Kidney (tissue), 14 donors: ENCODE measurements around the gene FAIM. TPM values are rescaled to one million over a fixed set of nuclear protein-coding genes. Genes with fewer than 3 reads are reported as not detected.

Experiments used
- DNase-seq, 5 donors: peaks; one replicate each; pipeline ENCODE4 v3.0.0-alpha.2; 2013 to 2020
- FAIRE-seq: peaks from 2 replicates; lab custom pipeline; 2012; peaks lifted over from hg19 to GRCh38; lab: Jason Lieb, UNC
- H3K27ac ChIP-seq, 2 donors: one replicate each; pipeline ENCODE4 v1.7.0; 2013; ENCODE audit warnings: low read depth in 2 of 2, low read length in 2 of 2, inconsistent platforms in 1 of 2
- H3K27me3 ChIP-seq: one replicate; pipeline ENCODE4 v1.7.1; 2013; ENCODE audit warnings: low read length, inconsistent platforms; ENCODE audit not compliant: control insufficient read depth, insufficient read depth
- H3K36me3 ChIP-seq, 3 donors: one replicate each; pipeline versions ENCODE4 v1.7.0 to v1.7.1; 2013; ENCODE audit warnings: low read length in 3 of 3, control low read depth in 1 of 3, inconsistent platforms in 1 of 3; ENCODE audit not compliant: insufficient read depth in 3 of 3, control insufficient read depth in 2 of 3
- H3K4me1 ChIP-seq, 3 donors: one replicate each; pipeline versions ENCODE4 v1.7.0 to v1.7.1; 2013; ENCODE audit warnings: low read length in 3 of 3, inconsistent platforms in 1 of 3, low read depth in 1 of 3; ENCODE audit not compliant: control insufficient read depth in 2 of 3, insufficient read depth in 2 of 3
- H3K4me3 ChIP-seq, 3 donors: one replicate each; pipeline versions ENCODE4 v1.7.0 to v1.8.1; 2013; ENCODE audit warnings: low read length in 3 of 3, control low read depth in 1 of 3, inconsistent platforms in 1 of 3
- H3K9ac ChIP-seq, 3 donors: one replicate each; pipeline versions ENCODE4 v1.7.0 to v1.7.1; 2013; ENCODE audit warnings: low read length in 3 of 3, control low read depth in 1 of 3, inconsistent platforms in 1 of 3
- H3K9me3 ChIP-seq, 3 donors: one replicate each; pipeline versions ENCODE4 v1.7.0 to v1.7.1; 2013; ENCODE audit warnings: low read length in 3 of 3, control low read depth in 1 of 3, inconsistent platforms in 1 of 3; ENCODE audit not compliant: control insufficient read depth in 2 of 3, insufficient read depth in 1 of 3
- CTCF ChIP-seq: IDR thresholded peaks from 3 replicates; pipeline ENCODE4 v1.5.1; 2012; ENCODE audit warnings: mild to moderate bottlenecking, moderate library complexity, borderline replicate concordance; ENCODE audit not compliant: insufficient read depth; ENCODE audit errors: extremely low read depth
- intact Hi-C: fragments of 100-400 bp; cut with DNase I; formaldehyde crosslinking; loops from one replicate; pipeline ENCODE4 v1.11.1; 2022
- polyA plus RNA-seq: library from polyadenylated mRNA; stranded (reverse); fragments of 350-450 nt; fragmentation: Illumina TruSeq; extraction: RNeasy Lipid Tissue Mini Kit (QIAGEN cat#74804); gene quantifications from one replicate; pipeline ENCODE4 v1.2.3, GENCODE V29; 2014; ENCODE audit warnings: low read depth, low replicate concordance; ENCODE audit not compliant: insufficient read depth
- total RNA-seq: library from RNA; stranded (reverse); fragmentation: NEBNext Ultra II Directional; extraction: Animal tissue kit (Norgen Biotek cat#: 25700); gene quantifications from one replicate; pipeline ENCODE4 v1.2.1, GENCODE V29; 2021
- donor health status: control.
- donor health status: control.
- donor health status: control.
- donor health status: control.
- donor health status: control.
- donor health status: DM: yes; HTN: yes; CAD: no.
- donor health status: Normal renal cell carcinoma (clear cell type).

FAIM gene
- total and polyA plus RNA-seq, 2 donors from 2014 or later, result 18.3 to 23.0 TPM

- FAIRE-seq (no peak), DNase-seq (no peak)
- H3K36me3 ChIP-seq, result no peaks in the 10 kb centered on the region
- no peaks in the 10 kb centered on the region for H3K27me3 ChIP-seq
- TF ChIP-seq CTCF, result no peak
- no peaks in the 10 kb centered on the region for H3K4me1 ChIP-seq
- intact Hi-C loops, result no loop called here
- no peak overlapping the region for H3K4me3 ChIP-seq
- no peak overlapping the region for H3K9ac ChIP-seq
- no peak overlapping the region for H3K27ac ChIP-seq
- peaks cover 0 to 18% (median 3%) of the 10 kb centered on the region in 3 donors for H3K9me3 ChIP-seq
Measured at GRCh38 chr3:138640537-138640936, 32.0 kb downstream of the FAIM start.

DNA sequence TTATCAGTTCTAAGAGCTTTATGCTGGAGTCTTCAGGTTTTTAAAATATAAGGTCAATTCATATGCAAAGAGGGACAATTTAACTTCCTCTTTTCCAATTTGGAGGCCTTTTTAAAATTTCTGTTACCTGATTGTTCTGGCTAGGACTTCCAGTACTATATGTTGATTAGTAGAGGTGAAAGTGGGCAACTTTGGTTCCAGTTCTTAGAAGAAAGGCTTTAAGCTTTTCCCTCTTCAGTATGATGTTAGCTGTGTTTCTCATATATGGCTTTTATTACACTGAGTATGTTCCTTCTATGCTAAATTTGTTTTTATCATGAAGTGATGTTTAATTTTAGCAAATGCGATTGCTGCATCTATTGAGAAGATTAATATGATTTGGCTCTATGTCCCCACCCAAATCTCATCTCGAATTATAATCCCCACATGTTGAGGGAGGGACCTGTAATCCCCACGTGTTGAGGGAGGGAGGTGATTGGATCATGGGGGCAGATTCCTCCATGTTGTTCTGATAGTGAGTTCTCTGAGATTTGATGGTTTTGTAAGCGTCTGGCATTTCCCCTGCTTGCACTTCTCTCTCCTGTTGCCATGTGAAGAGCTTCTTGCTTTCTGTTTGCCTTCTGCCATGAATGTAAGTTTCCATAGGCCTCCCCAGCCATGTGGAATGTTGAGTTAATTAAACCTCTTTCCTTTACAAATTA, 33.8 kb downstream of the FAIM start:
- H3K27me3 ChIP-seq, result no peaks in the 10 kb centered on the region
- no peaks in the 10 kb centered on the region for H3K36me3 ChIP-seq
- H3K4me3 ChIP-seq, result no peak overlapping the region
- no peak for FAIRE-seq
- intact Hi-C loops, result no loop called here
- no peak overlapping the region for H3K9ac ChIP-seq
- peaks cover 0 to 20% (median 3%) of the 10 kb centered on the region in 3 donors for H3K9me3 ChIP-seq
- DNase-seq, result no peak
- no peak for TF ChIP-seq CTCF
- H3K4me1 ChIP-seq, result no peaks in the 10 kb centered on the region
- no peak overlapping the region for H3K27ac ChIP-seq

DNA sequence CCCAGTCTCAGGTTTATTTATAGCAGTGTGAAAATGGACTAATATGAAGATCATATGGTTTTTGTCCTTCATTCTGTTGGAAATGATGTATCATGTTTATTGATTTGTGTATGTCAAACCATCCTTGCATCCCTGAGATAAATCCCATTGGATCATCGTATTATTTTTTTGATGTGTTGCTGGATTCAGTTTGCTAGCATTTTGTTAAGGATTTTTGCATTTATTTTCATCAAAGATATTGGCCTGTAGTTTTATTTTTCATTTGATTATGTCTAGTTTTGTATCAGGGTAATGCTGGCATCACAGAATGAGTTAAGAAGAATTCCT, 34.3 kb downstream of the FAIM start:
- no peak overlapping the region for H3K9ac ChIP-seq
- H3K27ac ChIP-seq, result no peak overlapping the region
- TF ChIP-seq CTCF, result no peak
- intact Hi-C loops, result no loop called here
- H3K4me1 ChIP-seq, result no peaks in the 10 kb centered on the region
- DNase-seq (no peak), FAIRE-seq (no peak)
- peaks cover 0 to 20% (median 3%) of the 10 kb centered on the region in 3 donors for H3K9me3 ChIP-seq
- H3K36me3 ChIP-seq, result no peaks in the 10 kb centered on the region
- H3K27me3 ChIP-seq, result no peaks in the 10 kb centered on the region
- H3K4me3 ChIP-seq, result no peak overlapping the region

- no peak for DNase-seq
- H3K9me3 ChIP-seq, result peaks cover 0 to 20% (median 3%) of the 10 kb centered on the region in 3 donors
- peaks cover 2 to 12% (median 9%) of the 10 kb centered on the region in 3 donors for H3K36me3 ChIP-seq
- TF ChIP-seq CTCF, result no peak
- no peak overlapping the region for H3K27ac ChIP-seq
- H3K4me3 ChIP-seq, result no peak overlapping the region
- H3K4me1 ChIP-seq, result no peaks in the 10 kb centered on the region
- H3K9ac ChIP-seq, result no peak overlapping the region
- no peak for FAIRE-seq
- H3K27me3 ChIP-seq, result no peaks in the 10 kb centered on the region
- intact Hi-C loops, result no loop called here
Measured at GRCh38 chr3:138646008-138646407, 37.4 kb downstream of the FAIM start.
